NCI-H2171 (cell line): Measurements from ENCODE around the gene SLC44A2.
A peak's percentile ranks its signal among the peaks of the same experiment; 100 is the strongest.
"Not testable (repeated sequence)": the region's sequence is repeated elsewhere in the genome, so short reads cannot be mapped to it uniquely, and the experiment has no call there.

Source experiments
- DNase-seq: peaks from one replicate; lab custom pipeline; 2025; lab: John Stamatoyannopoulos, UW

Gene SLC44A2

DNA sequence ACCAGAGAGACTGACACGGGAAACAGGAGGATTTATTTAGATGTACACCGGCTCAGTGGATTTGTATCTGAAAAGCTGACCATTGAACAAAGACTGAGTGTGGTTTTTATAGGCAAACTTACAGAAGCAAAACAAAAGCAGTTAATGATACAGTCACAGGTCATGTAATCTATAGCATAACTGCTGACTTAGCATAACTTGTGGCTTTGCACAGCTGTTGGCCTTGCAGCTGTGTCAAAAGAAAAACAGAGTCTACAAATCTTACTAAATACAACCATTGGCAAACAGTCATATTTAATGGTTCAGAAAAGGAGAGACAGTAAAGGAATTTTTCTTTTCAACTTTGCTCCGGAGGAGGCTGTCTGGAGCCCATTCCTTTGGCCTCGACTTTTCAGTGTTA, 26.5 kb downstream of the SLC44A2 start:
- DNase-seq: no peak

DNA sequence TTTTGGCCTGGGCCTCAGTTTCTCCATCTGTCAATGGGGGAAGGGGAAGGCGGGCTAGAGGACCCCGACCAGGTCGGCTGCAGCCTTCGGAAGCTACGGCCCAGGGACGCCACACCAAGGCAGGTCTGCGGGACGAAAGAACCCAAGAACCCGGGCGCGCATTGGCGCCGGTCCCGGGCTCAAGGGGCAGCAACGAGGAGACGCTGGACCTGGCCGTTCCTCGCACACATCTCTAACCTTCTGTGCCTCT, 28.1 kb downstream of the SLC44A2 start:
- DNase-seq: no peak

DNA sequence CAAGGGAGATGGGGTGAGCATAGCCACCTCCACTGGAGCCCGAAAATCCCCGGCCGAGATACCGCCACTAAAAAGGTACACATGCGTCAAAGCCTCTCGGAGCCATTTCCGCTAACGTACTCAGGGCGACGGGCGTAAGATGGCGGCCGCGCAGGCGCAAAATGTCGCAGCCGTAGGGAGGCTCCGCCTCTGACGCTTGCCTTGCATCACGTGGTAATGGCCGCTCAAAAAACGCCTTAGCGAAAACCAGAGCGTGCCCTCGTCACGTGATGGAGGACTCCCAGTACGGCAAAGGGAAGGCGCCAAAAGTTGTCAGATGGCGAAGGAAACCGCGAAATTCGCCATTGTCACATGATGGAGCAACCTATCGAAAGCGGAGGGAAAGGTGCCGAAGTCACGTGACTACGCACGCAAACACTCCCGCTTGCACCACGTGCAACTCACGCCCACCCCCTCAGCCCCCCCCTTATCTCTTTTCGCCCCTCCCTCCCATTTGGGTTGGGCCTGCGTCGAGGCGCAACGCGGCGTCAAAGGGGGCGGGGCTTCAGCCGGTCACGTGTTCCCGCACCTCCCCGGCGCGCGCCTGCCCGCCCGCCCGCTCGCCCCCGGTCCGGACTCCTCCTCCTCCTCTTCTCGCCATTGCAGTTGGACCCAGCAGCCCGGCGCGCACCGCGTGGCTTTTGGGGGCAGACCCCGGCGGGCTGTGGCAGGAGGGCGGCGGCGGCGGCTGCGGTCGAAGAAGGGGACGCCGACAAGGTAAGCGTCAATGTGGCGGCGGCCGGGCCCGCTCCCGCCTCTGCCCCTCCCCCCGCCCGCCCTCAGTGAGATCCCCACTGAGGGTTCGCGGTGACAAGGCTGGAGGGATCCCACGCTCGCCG, 28.6 kb downstream of the SLC44A2 start, which contains the start of gene ILF3:
ILF3 (plus strand) TSS at position 615 of the 878 bp plus-strand sequence. CDS start 16,260 bp downstream, outside the sequence.
- DNase-seq: peak; percentile 99

DNA sequence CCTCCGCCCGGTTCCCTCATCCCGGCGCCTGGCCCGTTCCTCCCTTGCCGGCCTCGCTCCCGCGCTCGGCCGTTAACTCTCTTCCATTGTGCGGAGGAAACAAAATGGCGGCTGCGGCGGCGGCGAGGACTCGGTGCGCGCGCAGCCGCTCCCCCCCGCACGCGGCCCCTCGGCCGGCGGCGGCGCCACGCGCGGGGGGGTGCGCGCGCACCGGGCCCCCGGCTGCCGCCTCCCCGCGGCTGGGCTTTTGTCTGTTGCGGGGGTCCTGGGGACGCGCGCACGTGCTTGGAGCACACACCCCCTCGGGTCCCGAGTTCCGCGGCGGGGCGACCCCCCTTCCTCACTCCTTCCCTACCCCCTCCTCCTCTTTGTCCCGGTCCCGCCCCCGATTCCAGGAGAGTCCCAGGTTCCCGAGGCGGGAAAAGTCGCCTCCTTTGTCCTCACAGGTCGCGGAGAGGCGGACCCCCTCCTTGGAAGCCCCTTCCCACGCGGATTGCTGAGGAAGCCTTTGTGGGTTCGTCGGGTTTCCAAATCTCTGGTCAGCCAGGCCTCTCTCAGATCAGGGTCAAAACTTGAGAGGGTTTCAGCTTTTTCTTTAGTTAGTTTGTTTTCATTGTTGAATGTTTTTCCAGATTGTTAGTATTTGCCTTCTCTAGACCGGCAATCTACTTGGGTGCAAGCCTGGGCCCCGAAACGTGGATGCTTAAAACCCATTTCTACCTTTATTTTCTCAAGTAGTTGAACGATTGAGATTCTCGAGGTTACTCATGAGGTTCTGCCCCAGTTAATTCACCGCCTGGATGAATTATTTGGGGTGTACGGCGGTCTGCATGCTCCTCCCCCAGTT, 29.5 kb downstream of the SLC44A2 start:
- DNase-seq: peak; percentile 90

DNA sequence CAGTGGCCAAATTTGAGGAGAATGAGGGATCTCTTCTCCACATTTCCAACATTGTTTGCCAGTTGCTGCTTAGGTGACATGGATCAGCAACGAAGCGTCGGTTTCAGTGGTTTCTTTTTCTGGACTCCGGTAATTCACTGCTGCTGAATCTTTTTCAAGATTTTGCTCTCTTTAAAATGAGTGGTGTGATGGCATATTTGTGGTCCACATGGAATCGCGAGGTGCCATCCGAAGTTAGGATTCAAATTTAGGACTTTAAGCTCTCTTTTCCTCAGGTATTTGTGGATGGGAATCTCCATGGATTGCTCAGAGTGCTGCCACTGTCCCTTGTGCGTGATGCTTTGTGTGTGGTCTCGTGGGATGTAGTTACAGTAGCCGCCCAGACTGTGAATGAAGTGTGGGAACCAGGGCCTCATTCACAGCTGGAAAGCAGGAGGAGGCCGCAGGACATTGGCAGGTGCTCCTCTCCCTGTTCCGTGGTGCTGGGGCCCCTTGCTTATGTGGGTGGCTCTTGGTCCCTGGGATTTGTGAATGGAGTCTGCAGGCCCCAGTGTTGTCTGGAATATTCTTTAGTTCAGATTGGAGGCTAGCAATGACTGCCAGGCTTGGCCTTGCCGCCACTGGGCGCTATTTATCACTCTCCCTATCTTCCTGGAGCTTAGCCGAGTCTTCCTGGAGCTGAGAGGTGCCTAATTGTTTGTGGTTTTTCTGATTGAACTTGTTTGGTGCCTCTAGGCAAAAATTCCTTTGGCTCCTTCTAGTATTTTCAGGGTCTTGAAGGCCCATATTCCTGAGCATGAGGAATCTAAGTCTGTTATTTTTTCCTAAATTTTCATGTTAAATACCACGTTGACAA, 30.3 kb downstream of the SLC44A2 start:
- no peak for DNase-seq

DNA sequence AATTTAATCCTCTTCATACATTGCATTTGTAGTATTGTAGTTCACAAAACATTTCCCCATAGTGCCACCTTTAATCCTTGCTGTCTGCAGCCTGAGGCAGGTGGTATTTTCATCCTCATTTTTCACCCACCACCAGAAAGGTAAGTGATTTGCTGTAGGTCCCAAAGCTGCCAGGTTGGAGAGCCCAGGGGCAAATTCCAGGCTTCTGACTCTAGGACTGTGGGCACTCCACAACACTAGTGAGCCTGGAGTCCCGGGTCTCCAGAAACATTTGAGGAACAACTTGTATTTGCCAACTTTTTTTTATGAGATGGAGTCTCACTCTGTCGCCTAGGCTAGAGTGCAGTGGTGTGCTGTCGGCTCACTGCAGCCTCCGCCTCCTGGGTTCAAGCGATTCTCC, 35.0 kb downstream of the SLC44A2 start:
- DNase-seq: no peak

DNA sequence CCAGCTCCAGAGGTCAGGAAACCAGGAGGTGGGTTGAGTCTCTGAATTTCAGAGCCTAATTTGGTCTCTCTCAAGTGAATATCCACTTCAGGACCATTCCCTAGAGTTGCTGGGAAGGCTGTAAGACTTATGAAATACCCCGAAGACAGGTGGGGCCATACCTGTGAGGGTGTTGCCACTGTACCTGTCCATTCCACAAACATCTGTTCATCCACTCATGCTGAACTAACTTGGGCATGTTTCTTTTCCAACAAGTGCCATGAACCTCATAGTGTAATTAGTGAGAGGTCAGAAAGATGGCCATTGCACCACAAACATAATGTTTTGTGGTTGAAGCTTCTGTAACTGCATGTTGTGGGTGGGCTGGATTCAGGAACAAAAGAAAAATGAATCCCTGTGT, 36.6 kb downstream of the SLC44A2 start:
- no peak for DNase-seq

DNA sequence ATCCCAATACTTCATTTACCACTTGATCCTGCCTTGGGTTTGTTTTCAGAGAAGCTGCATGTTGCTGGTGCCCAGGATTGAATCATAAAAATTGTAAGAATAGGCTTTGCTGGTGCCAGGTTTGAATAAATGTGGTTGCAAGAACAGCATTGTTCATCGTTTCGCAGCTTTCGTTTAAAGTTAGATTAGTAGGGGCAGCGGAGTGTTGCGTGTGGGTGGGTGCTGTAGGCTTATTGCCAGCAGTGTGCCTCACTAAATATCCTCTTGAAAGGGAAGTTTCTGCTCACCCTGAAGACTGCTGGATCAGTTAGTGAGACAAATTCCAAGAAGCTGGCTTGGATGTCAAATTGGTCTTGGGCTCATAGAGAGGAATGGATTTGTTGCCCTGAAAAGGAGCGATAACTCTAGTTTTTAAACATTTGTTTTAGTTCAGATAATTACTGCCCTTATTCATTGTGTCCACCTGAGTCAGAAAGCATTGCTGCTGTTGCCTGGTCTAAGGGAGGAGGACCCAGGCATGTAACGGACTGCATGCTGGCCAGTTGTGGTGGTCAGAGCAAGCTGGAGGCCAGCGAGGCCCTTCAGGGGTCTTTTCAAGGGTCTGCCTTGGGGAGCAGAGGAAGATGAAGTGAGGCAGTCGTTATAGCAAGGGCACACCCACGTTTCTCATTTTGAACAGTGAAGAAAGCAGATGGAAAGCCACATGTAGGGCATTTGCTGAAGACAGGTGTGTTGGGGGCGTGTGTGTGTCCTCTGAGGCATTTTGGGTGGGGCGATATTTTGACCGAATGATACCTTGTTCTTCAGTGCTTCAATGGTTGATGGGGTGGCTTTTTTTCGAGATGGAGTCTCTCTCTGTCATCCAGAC, 37.3 kb downstream of the SLC44A2 start:
- DNase-seq: no peak

DNA sequence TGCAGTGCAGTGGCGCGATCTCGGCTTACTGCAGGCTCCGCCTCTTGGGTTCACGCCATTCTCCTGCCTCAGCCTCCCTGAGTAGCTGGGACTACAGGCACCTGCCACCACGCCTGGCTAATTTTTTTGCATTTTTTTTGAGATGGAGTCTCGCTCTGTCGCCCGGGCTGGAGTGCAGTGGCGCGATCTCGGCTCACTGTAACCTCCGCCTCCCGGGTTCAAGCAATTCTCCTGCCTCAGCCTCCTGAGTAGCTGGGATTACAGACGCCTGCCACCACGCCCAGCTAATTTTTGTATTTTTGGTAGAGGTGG, 37.9 kb downstream of the SLC44A2 start:
- DNase-seq: not testable (repeated sequence)

DNA sequence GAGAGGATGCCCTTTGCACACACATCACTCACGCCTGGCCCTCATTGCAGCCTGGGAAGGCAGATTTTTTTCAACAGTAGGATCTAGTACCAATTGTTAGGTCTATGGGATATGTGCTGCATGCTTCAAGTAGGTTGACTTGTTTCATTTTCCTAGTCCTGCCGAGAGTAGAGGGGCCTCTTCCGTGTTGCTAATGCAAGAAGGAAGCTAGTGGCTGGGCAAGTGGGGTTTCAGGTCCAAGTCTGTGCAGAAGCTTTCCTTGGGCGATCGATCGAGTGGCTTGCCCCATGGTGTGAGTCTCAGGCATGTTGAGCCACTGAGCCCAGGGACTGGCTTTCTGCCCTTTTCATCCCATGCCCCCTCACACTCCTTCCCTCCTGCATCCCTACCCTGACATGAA, 42.5 kb downstream of the SLC44A2 start:
- DNase-seq: no peak

DNA sequence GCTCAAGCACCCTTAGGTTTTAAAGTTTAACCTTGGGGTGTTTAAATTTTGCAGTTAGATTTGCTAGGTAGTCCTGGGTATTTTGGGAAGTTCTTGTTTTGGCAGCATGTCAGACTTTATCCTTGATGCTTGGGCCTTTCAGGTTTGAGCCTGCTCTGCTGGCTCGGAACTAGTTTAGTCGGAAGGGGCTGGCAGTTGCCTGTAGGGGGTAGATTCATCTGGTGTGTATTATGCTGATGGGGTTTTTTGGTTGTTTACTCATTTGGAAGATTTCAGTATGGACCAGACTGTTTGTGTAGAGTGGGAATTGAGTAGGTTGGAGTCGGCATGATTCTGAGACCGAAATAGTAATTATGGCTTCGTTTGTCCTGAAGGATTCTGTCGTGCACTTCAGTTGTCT, 43.9 kb downstream of the SLC44A2 start:
- no peak for DNase-seq

DNA sequence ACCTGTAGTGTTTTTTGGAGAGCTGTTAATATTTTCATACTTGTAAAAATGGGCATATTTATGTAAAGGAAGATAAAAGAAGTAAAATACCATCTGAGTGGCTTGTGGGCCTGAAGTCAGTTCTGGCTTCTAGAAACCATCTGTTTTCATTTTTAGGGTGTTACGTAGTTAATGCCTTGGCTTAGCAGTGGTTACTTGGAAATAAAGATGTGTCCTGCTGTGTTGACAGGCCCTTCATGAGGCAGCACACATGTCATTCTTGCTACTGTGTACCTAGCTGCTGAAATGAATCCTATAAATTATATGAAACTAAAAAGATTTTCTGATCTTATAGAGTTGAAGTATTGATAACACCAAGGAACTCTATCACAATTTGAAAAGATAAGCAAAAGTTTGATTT, 44.8 kb downstream of the SLC44A2 start:
- DNase-seq: no peak

DNA sequence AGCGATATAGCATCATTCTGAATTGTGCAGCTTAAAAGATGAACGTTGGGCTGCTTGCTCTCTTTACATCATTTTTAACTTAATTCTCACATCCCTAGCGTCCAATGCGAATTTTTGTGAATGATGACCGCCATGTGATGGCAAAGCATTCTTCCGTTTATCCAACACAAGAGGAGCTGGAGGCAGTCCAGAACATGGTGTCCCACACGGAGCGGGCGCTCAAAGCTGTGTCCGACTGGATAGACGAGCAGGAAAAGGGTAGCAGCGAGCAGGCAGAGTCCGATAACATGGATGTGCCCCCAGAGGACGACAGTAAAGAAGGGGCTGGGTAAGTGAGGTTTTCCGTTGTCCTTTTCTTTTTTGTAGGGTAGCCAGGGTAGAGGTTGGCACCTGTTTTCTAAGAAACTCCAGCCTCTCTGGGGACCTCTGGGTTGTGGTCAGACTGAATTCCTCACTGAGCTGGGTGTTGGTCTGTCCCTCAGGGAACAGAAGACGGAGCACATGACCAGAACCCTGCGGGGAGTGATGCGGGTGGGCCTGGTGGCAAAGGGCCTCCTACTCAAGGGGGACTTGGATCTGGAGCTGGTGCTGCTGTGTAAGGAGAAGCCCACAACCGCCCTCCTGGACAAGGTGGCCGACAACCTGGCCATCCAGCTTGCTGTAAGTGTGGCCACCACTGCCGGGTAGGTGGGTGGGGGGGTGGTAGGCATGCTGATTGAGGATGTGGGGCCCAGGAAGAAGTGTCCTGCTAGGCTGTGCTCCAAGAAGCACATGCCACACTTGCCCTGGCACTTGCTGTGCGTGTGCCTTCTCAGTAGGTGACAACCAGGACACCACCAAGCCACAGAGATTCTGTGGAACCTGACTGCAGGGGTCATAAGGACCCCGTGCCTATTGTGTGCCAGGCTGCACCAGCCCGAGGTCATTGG, 45.8 kb downstream of the SLC44A2 start:
- DNase-seq: no peak

DNA sequence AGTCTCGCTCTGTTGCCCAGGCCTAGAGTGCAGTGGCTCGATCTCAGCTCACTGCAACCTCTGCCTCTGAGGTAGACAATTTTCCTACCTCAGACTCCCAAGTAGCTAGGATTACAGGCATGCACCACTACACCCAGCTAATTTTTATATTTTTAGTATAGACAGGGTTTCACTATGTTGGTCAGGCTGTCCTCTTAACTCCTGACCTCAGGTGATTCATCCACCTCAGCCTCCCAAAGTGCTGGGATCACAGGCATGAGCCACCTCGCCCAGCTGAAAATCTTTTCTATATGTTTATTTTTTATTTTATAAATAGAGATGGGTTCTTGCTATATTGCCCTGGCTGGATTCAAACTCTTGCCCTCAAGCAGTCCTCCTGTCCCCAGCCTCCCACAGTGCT, 46.6 kb downstream of the SLC44A2 start:
- DNase-seq: not testable (repeated sequence)

DNA sequence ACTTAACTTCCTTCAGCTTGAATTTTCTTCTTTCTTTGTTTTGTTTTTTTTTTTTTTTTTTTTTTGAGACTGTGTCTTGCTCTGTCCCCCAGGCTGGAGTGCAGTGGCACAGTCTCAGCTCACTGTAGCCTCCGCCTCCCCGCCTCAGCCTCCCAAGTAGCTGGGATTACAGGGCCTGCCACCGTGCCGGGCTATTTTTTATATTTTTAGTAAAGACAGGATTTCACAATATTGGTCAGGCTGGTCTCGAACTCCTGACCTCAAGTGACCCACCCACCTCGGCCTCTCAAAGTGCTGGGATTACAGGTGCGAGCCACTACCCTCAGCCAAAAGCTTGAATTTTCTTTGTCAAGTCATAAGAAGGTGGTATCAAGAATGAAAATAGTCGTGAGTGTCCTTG, 49.9 kb downstream of the SLC44A2 start:
- not testable (repeated sequence) for DNase-seq

DNA sequence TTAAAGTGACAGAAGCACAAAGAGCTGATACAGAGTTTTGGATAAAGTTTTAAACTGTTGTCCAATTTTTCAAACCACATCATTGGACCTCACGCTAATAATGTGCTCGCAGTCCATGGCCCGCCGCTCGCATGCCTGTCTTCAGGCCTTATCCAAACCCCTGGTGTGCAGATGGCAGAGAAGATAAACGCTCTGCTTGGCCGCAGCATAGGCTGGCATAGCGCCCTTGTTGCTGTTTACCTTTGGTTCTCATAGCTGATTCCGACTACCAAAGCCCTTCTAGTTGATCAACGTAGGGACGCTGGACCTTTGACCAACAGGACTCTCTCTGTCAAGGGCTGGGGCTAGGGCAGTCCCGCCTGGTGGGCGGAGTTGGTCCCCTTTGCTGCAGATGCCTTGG, 52.4 kb downstream of the SLC44A2 start:
- no peak for DNase-seq

DNA sequence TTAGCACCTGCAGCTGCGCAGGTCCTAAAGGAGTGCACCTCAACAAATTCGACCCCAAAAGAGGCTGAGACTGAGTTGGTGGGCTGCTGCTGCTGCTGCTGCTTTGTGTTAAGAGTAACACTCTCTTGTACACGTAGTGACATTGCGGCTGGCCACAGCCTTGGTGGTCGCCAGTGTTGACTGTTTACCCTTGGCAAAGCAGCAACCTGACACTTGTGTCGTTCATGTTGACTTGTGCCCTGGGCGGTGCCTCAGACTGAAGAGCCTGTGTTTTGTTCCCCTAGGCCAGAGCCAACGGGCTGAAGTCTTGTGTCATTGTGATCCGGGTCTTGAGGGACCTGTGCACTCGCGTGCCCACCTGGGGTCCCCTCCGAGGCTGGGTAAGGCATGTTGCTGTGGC, 53.5 kb downstream of the SLC44A2 start:
- no peak for DNase-seq

DNA sequence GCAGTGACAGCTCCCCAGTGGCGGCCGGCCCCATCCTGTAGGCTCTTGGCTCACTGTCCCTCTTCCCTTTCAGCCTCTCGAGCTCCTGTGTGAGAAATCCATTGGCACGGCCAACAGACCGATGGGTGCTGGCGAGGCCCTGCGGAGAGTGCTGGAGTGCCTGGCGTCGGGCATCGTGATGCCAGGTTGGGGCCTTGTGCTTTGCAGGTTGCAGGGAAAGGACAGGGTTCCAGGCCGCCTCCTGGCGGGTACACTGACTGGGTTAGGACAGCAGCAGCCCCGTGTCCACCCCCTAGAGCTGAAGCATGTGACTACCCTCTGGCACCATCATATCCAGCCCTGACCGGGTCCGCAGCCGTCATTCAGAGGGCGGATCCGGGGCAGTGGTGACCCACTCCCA, 54.4 kb downstream of the SLC44A2 start:
- no peak for DNase-seq

DNA sequence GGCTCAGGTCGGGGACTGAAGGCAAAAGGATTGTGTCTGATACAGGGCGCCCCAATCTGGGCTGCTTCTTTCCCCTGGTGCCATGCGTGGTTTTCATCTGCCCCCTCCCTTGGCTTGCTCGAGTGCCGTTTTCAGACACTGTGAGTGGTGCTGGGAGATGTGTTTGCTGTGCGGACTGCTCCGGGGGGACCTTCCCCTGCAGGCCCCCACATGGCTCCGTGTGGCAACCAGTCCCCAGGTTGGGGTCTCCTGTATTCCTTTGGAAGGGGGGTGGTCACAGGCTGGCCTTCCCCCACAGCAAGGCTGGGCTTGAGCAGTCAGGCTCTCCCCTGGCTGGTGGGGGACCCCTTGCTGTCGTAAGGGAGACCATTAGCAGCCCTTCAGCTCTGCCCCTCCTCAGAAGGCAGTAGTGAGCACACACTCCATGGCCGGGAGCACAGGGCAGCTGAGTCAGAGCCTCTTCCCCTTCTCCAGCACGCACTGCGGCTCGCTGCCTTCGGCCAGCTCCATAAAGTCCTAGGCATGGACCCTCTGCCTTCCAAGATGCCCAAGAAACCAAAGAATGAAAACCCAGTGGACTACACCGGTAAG, 55.3 kb downstream of the SLC44A2 start:
- no peak for DNase-seq

DNA sequence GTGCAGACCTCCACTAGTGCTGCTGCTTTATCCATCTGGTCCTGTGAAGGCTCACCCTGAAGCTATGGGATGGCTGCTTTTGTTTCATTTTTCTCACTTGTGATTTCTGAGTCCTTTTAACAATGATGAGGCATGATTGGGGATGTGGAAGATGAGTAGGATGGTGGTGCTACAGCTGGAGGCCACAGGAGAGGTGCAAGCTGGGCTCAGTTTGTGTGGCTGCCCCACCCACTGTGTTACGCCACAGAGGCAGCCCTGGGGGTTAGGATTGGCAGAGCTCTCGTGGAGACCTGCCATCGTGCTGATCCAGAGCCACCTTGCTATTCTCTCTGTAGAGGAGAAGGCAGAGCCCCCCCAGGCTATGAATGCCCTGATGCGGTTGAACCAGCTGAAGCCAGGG, 56.3 kb downstream of the SLC44A2 start:
- DNase-seq: no peak
